Cardiac septum (tissue), 1 donor: ENCODE measurements around the gene FAM110D. TPM values are rescaled to one million over a fixed set of nuclear protein-coding genes. Genes with fewer than 3 reads are reported as not detected.
A peak's percentile ranks its signal among the peaks of the same experiment; 100 is the strongest.

Experiments used
- DNase-seq: peaks from one replicate; pipeline ENCODE4 v3.0.0-alpha.2; 2020; ENCODE audit warnings: low spot score
- intact Hi-C: fragments of 100-400 bp; cut with DNase I; formaldehyde crosslinking; loops from one replicate; pipeline ENCODE4 v1.14.0; 2022
- long read RNA-seq: library from polyadenylated mRNA; unstranded; transcript quantifications from one replicate; pipeline ENCODE4 v2.0.0, GENCODE V29; 2021
- total RNA-seq: library from RNA; stranded (reverse); fragmentation: NEBNext Ultra II Directional; extraction: Animal tissue kit (Norgen Biotek cat#: 25700); gene quantifications from one replicate; pipeline ENCODE4 v1.2.1, GENCODE V29; 2021
- donor health status: DM: no; HTN: no; CAD: no.

Gene FAM110D
- 3.8 TPM for total RNA-seq
- long read RNA-seq, transcript FAM110D-201 (2 exons, 2,858 nt), result major isoform, 13 of 16 reads
- long read RNA-seq, partial matches to known transcripts, result 0 of 16 reads
- long read RNA-seq, other reads (novel, unspliced or antisense), result 3 of 16 reads

DNA sequence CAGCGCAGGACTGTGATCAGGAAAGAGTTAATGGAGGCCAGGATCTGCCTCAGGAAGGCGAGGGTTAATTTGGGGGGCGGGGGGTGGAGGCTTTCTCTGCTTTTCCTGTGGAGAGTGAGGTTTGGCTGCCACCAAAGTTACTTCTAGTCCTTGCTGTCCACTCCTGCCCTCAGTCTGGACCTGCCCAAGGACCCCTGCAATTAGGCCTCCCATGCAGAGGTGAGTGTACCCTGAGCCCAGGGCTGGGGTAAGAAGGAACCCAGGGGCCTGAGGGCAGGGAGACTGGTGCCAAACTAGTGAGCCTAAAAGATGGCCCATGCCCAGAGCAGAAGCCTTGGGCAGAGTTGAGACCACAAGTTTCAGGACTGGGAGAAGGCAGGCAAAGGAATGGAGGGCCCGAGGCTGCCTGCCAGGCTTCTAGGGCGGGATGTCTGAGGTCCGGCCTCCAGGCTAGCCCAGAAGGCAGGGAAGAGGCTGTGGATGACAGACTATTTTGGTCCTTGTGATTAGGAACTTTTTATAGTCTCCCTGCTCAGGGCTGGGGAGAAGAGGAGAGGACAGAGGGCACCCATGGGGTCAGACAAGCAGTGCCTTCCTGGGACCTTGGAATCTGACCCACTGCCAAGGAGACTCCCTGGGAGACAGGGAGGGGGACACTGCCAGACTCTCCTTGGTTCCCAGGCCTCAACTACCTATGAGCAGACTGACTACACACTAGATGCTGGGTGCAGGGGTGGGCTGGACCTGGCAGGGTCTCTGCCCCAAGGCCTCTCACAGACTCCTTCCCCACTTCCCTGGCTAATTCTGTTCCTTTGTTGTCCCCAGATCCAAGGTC lies at the start of gene FAM110D:
TSS of gene FAM110D (plus strand) at position 172 of the 835 bp plus-strand sequence. CDS start 2,213 bp downstream, outside the sequence.
- no peak for DNase-seq

DNA sequence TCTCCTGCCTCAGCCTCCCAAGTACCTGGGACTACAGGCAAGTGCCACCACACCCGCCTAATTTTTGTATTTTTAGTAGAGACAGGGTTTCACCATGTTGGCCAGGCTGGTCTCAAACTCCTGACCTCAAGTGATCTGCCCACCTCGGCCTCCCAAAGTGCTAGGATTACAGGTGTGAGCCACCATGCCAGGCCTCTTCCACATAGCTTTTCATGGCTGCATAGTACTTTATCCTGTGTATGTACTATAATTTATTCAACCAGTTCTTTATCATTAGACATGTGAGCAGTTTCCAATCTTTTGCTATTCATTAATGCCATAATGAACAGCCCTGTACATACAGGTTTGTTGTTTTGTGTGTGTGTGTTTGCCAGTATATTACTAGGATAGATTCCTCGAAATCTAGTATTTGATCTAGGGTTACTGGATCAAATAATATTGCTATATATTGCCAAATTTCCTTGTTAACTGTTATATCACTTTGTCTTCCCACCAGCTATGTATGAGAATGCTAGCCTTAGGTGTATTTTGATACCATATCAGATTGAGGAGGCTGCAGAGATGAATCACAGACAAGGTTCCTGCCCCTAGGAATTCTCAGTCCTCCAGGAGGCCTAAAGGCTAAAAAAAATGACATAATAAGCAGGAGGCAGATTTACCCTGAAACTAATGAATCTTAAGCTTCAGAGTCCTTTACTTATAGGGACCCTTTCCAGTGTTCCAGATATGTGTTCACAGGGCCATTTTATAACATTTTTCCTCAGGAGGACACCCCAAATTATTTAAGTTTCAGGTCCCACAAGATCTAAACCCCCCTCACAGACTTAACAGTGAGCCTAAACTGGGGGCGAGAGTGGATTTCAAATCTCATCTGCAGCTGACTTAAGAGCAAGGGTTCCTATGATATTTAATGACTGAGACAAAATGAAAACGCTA lies 49.4 kb upstream of the FAM110D start:
- DNase-seq, result no peak
- intact Hi-C loops, result loop anchor here (2.0 to 5.0 kb wide), 3 partner anchors 72 to 213 kb away; partner anchors contain the start of gene CEP85

More for the DNA sequence above, at the start of gene FAM110D:
- intact Hi-C loops, result no loop called here

DNA sequence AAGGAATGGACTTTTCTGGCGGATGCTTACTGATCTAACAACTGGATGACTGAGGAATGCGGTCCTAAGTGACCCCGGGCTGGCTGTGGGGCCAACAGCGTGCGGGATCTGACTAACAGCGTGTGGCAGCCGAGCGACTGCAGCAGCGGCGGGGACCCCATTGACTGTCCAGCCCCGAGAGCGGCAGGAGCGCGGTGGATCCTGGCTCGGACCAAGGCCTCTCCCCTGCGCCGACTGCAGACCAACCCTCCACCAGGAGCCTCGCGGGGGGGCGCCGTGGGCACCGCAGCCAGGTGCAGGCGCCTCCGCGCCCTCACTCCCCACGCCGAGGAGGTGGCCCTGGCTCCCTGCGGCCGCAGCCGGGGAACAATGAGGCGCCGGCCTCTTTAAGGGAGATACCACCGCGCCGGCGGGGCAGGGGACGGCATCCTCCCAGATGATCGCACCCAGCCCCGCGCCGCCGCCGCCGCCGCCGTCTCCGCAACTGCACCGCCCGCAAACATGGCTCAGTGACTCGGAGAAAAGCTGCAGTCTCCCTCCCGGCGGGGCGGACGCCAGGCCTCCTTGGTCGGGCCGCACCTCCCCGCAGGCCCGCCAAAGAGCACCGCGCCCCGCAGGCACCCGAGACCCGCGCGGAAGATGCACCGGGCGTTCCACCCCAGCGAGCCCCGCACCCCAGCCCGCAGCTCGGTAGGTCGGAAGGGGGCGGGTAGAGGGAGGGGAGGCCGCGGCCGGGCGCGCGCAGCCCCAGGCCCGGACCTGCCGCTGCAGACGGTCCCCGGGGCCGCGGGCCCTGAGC lies 47.9 kb upstream of the FAM110D start:
- peak; percentile 88 for DNase-seq
- intact Hi-C loops, result loop anchor here (1.0 to 5.0 kb wide), 3 partner anchors 49 to 124 kb away; partner anchors contain the start of gene CEP85

DNA sequence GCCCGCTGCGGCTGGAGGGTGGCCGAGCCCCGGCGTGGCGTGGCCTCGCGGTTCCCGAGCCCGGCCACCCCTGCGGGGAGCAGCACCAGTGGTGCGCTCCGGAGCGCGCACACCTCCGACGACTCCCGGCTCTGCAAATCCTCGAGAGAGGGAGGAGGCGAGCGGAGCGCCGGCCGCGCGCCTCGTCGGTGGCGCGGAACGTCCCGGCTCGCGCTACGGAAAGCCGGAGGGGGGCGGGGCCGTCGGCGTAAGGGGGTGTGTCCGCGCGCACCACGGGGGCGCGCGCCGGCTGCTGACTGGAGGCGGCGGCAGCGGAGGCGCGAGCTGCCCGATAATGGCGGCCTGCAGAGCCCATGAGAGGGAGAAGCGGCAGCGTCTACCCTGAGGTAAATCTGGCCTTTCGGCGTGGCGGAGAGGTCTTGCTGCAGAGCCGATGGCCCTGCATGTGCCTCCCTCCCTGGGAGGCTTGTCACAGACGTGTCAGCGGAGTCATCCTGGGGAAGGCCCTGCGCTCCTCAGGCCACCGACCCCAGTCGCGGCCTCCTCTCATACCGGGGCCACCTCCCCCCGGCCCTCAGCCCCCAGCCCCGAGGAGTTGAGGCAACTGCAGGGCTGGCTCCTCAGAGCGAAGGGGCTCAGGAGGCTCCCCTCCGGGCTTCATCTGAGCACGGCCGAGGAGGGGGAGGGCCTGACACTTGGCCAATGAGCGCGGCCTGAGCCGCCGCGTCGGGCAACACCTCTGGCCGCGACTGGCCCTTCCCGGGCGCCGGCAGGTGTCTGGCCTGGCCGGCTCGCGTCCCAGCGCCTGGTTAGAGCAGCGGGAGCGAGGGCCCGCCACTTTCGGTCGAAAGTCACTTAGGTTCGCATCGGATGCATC lies 47.1 kb upstream of the FAM110D start, which contains the start of gene PDIK1L:
TSS of gene PDIK1L (plus strand) at position 295 of the 877 bp plus-strand sequence. CDS start 2,485 bp downstream, outside the sequence.
- DNase-seq, result peak; percentile 97
- intact Hi-C loops, result loop anchor here (1.0 to 5.0 kb wide), 3 partner anchors 49 to 123 kb away; partner anchors contain the start of gene CEP85

DNA sequence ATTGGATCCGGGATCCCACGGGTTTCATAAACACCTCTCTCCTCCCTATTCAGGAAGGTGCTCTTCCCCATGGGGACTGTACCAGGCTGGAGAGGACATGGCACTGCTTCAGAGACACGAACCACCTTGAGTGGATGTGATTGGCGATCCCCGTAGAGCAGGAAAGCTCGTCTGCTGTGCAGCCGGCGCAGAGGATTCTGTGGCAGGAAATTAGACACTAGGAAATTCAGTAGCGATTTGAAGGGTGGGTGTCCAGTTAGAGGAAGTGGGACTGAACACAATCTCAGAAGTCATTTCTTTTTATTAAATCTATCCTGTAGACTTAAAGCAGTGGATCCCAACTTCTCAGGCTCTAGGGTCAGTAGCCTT lies 46.5 kb upstream of the FAM110D start:
- DNase-seq, result no peak
- intact Hi-C loops, result loop anchor here (5.0 kb wide), 1 partner anchor 75 kb away; no protein-coding TSS in a partner anchor

DNA sequence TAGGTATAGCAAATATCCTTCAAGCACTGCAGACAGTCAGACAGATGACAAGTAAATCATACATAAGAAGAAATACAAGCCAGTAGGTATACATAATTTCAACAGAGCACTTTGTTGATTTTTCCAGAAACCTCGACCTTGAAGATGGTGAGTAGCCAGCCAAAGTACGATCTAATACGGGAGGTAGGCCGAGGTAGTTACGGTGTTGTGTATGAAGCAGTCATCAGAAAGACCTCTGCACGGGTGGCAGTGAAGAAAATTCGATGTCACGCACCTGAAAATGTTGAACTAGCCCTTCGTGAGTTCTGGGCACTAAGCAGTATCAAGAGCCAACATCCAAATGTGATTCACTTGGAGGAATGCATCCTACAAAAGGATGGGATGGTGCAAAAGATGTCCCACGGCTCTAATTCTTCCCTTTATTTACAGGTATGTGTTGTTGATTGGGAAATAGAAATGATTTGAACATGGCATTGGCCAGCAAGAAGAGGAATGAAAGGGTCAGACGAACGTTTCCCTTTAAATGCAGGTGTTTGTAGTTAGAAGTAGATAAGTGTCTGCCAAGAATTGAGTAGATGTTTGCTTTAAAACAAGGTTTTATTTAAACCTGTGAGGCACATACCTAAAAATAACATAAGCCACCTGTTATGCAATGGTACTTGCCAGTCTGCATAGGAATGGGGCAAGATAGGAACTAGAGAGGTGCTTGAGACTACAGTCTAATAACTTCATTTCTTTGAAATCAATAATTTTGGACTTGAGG lies 44.5 kb upstream of the FAM110D start:
- no peak for DNase-seq
- intact Hi-C loops, result loop anchor here (5.0 kb wide), 1 partner anchor 77 kb away; no protein-coding TSS in a partner anchor

DNA sequence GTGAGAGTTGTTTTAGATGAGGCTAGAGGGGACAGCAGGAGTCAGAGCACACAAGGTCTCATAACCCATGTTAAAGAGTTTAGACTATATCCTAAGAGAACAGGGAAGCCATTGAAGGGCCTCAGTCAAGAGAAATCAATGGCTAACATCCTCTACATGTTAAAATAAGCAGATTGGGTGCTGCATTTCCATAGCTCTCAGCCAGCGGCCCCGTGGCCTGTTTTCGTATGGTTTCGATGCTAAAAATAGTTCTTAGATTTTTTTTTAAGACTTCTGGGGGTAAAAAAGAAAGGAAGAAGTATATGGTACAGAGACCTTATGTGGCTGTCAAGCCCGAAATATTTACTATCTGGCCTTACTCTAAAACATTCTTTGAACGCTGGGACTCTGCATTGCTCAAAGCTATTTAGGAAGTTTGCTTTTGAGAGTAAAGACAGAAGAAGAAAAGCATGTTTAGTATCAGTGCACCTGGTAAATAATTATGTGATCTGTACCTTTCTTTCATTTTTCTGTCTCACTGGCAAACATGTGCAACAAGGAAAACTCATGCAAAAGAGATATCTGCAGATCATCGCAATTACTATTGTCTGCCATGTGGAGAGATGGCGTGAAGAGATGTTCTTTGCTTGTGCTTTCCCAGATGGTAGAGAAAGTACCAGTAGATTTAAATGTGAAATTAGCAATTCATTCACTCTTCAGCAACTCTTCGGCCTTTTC lies 38.8 kb upstream of the FAM110D start:
- intact Hi-C loops, result no loop called here
- no peak for DNase-seq

DNA sequence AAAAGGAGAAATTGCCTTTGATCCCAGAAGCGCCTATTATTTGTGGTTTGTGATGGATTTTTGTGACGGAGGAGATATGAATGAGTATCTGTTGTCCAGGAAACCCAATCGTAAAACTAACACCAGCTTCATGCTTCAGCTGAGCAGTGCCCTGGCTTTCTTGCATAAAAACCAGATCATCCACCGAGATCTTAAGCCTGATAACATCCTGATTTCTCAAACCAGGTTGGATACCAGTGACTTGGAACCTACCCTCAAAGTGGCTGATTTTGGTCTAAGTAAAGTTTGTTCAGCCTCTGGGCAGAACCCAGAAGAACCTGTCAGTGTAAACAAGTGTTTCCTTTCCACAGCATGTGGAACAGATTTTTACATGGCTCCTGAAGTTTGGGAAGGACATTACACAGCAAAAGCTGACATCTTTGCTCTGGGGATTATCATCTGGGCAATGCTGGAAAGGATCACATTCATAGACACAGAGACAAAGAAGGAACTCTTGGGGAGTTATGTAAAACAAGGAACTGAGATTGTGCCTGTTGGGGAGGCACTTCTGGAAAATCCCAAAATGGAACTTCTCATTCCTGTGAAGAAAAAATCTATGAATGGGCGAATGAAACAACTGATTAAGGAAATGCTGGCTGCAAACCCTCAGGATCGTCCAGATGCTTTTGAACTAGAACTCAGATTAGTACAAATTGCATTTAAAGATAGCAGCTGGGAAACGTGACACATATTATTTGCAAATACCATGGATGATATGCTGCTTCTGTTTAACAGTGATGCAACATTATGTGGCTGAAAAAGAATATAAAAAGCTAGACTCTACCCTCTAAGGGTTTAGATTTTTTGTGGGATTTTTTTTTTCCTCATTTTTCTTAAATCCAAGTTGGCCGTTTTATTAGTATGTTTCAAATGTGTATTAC lies 36.8 kb upstream of the FAM110D start:
- intact Hi-C loops, result no loop called here
- DNase-seq, result no peak

DNA sequence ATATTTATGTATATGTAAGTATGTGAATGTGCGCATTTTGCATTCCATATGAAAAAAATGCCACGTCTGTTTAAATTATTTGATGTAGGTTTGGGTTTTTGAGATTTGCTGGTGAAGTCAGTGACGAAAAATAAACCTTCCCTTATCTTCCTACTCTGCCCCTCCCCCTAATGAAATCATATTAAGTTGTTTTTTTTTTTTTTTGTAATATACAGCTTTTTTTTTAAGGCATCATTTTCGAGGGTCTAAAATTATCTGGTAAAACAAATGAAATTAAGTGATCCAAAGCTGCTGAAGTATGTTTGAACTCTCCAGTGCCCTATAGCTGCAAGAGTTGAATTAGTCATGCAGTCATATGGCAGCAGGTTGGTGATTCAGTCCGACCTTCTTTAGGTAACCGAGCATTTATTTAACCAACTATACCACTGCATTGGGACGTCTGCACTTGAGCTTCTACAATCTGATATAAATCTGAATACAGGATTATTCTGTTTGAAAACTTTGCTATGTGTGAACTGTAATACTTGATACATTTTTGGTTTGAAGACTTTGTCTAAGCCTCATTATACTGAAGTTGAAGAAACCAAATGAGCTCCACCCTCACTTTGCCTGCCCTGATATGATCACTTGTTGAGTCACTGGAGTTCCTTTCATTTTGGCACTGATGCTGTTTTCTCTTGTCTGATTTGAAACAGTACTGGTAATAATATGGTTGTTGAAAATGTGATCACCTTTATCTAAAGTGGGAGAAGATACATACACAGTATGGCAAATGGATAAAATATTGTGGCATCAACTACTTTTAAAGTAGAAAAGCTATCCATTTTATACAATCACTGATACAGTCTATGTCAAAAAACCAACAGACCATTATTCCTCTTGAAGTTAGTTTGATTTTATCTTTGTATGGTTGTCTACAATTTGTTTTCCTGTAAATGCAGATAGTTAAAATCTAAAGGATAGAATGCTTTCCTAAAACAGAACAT lies 35.6 kb upstream of the FAM110D start:
- no peak for DNase-seq

DNA sequence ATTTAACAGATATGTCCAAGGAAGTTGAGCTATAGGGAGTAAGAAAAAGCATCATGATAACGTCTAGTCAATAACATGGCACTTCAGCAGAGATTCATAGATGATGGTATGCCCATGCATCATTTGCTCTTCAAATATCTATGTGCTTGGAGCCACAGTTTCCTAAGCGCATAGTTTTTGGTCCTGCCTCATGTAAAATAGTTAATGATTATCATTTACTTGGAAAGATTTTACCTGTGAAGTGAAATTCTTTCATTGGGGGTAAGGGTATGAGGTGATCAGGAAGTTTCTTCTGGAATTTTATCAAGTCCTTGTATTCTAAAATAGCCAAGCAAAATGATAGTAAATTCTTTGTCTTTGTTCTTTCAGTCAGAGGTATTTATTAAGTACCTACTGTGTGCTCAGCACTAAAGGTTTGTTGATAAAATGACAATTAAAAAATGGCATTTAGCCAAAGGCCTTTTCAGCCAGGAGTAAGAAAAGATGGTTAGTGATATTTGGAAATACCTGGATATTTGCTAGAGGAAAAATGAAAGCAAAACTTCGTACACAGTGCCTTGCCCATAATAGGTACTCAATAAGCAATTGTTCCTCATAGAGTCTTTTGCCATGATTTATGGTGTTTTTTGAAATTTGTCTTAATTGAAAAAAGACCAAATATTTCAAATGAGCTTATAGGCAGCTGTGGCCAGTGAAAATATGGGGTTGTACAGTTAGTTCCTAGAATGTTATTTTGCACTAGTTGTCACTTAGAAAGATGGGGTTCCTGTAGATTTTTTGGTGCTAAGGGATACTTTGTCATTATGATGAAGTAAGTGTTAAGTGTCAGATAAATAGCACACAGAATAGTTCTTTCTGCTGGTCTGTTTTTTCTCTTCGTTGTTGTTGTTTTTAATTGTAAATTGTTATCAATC lies 34.2 kb upstream of the FAM110D start:
- intact Hi-C loops, result no loop called here
- no peak for DNase-seq

More for the DNA sequence above, 35.6 kb upstream of the FAM110D start:
- intact Hi-C loops, result no loop called here

DNA sequence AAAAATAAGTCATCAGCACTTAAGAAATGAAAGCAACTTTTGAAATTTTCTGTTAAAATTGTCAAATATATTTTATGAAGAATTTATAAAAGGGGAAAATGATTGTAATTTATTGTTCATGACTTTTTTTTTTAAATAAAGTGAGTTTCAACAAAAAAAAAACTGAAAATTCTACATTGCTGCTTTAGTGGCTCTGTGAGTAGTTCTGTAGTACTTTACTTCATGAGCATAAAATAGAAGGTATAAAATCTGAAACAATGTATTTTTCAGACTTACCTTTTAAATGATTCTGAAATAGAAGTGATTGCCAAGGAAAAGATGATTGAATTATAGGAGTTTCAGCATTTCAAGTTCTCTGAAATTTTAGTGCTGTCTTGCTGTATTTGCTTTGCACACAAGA lies 33.5 kb upstream of the FAM110D start:
- intact Hi-C loops, result no loop called here
- no peak for DNase-seq

DNA sequence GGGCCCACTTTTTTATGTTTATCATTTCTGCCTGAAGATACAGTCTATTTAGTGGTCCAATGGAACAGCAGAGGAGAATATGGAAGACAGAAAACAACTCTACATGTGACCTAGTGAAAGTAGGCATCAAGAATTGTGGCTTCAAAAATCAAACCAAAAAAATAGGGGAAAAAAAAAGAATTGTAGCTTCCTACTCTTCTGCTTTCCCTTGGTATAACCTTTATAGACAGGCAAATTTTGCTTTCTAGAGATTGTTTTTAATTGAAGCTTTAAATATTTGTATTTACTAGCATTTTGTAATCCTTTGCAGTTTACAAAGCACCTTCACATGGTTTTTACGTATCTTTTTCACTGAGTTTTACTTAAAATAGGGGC lies 32.9 kb upstream of the FAM110D start:
- DNase-seq, result no peak
- intact Hi-C loops, result no loop called here

DNA sequence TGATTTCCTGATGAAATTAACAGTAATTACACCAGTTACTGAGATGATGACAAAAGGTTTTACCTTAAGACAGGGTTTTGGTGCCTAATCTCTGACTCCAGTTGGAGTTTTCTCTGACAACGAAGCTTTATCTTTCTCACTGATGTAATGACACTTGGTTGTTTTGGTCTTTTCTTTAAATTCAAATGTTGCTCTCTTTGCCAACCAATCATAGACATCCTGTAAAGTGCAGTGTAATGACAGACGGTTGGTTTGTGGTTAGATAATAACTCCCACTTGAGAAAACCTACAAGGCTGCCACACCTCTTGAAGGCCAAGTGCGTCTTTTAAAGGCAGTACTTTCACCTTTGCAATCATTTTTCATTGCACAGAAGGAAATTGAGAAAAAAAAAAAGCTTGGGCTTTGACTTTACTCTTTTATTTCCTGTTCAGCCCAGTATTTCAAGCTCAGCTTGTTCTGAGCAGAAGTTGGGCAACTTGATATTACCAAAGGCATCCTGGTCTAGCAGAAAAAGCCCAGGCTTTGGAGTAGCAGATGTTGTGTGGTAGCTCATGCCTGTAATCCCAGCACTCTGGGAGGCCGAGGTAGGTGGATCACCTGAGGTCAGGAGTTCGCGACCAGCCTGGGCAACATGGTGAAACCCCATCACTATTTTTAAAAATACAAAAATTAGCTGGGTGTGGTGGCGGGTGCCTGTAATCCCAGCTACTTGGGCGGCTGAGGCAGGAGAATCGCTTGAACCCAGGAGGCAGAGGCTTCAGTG lies 32.4 kb upstream of the FAM110D start:
- intact Hi-C loops, result no loop called here
- DNase-seq, result no peak
